ENCODE data around the gene SLC22A24.
"Not testable (repeated sequence)": the region's sequence is repeated elsewhere in the genome, so short reads cannot be mapped to it uniquely, and the experiment has no call there.

SLC22A24 gene

GRCh38 chr11:63144121-63144520 lies at the start of gene SLC22A24:
TSS of gene SLC22A24 (minus strand) at chr11:63144221. CDS start at chr11:63143779, 442 bp downstream.
- DNase-seq (ENCODE audit: low read depth, low spot score) = no peak

GRCh38 chr11:63180536-63180935 lies 36.5 kb upstream of the SLC22A24 start:
- DNase-seq (ENCODE audit: low read depth, low spot score) = no peak

- no peak for DNase-seq (ENCODE audit: low read depth, low spot score)
Observed at GRCh38 chr11:63179432-63180041, 35.5 kb upstream of the SLC22A24 start.

- DNase-seq (ENCODE audit: low read depth, low spot score) = no peak
Observed at GRCh38 chr11:63177872-63178271, 33.9 kb upstream of the SLC22A24 start.

- DNase-seq (ENCODE audit: low read depth, low spot score) = no peak
Observed at GRCh38 chr11:63165706-63166310, 21.8 kb upstream of the SLC22A24 start.

- no peak for DNase-seq (ENCODE audit: low read depth, low spot score)
Observed at GRCh38 chr11:63155794-63156193, 11.8 kb upstream of the SLC22A24 start.

- no peak for DNase-seq (ENCODE audit: low read depth, low spot score)
Observed at GRCh38 chr11:63146581-63146980, 2.6 kb upstream of the SLC22A24 start.

- DNase-seq (ENCODE audit: low read depth, low spot score) = no peak
Observed at GRCh38 chr11:63142459-63142858, 1.6 kb downstream of the SLC22A24 start.

- DNase-seq (ENCODE audit: low read depth, low spot score) = no peak
Observed at GRCh38 chr11:63132985-63133775, 10.8 kb downstream of the SLC22A24 start.

GRCh38 chr11:63099555-63099954 lies 44.5 kb downstream of the SLC22A24 start:
- DNase-seq (ENCODE audit: low read depth, low spot score) = no peak

- DNase-seq (ENCODE audit: low read depth, low spot score) = no peak
Observed at GRCh38 chr11:63080682-63081081, 63.3 kb downstream of the SLC22A24 start.

- DNase-seq (ENCODE audit: low read depth, low spot score) = not testable (repeated sequence)
Observed at GRCh38 chr11:63046203-63046602, 97.8 kb downstream of the SLC22A24 start.

GRCh38 chr11:63042596-63042995 lies 101.4 kb downstream of the SLC22A24 start:
- DNase-seq (ENCODE audit: low read depth, low spot score) = no peak

GRCh38 chr11:63032457-63032856 lies 111.6 kb downstream of the SLC22A24 start:
- DNase-seq (ENCODE audit: low read depth, low spot score) = no peak

Data from smooth muscle cell of the brain vasculature (primary cell).